ENCODE measurements around the gene ABAT.

The ABAT gene

DNA sequence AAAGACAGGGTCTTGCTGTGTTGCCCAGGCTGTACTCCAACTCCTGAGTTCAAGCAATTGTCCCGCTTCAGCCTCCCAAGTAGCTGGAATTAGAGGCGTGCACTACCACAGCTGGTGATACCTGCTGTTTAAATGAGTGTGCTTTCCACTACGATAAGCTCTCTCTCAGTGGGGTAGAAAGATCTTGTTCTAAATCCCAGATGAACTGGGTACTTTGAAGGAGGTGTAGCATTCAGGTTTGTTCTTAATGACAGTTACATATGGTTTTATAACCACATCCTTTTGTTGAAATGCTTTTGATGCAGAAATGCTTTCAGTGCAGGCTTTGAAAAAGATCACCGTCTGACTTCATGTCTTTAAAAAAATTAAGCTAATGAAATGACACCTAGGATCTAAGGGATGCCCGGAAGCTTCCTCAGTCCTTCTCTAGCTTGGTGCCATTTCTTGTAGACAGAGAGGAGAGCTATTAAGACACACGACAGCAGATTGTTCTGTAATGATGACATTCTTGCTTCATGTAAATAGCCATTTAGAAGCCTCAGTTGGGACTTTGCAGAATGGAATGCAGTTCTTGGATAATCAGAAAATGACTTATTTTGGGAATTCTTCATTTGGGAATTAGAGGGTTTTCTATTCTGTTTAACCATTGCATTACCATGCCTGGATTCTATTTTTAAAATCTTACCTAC, 142.7 kb downstream of the ABAT start:
- H4K20me1 ChIP-seq (ENCODE audit: insufficient read depth, low read length): no peaks in the 10 kb centered on the region
- TF ChIP-seq, protein P1, sequence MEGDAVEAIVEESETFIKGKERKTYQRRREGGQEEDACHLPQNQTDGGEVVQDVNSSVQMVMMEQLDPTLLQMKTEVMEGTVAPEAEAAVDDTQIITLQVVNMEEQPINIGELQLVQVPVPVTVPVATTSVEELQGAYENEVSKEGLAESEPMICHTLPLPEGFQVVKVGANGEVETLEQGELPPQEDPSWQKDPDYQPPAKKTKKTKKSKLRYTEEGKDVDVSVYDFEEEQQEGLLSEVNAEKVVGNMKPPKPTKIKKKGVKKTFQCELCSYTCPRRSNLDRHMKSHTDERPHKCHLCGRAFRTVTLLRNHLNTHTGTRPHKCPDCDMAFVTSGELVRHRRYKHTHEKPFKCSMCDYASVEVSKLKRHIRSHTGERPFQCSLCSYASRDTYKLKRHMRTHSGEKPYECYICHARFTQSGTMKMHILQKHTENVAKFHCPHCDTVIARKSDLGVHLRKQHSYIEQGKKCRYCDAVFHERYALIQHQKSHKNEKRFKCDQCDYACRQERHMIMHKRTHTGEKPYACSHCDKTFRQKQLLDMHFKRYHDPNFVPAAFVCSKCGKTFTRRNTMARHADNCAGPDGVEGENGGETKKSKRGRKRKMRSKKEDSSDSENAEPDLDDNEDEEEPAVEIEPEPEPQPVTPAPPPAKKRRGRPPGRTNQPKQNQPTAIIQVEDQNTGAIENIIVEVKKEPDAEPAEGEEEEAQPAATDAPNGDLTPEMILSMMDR (IDR thresholded peaks at IDR 0.05; ENCODE audit: low read depth, low read length): no peak
- no peak for TF ChIP-seq EZH2phosphoT487 (IDR thresholded peaks at IDR 0.05; ENCODE audit: low read depth)
- H3K79me2 ChIP-seq (ENCODE audit: low read length): peaks cover 42% of the 10 kb centered on the region
- peak overlapping the region; percentile 7; the same call in 1 of the 2 replicates for H3K27ac ChIP-seq (ENCODE audit: low read length)
- H3K27me3 ChIP-seq (ENCODE audit: low read depth, low read length): no peaks in the 10 kb centered on the region
- peaks cover 63% of the 10 kb centered on the region for H3K4me1 ChIP-seq (ENCODE audit: low read length)
- H3K9ac ChIP-seq (ENCODE audit: low read length): no peak overlapping the region
- H3K36me3 ChIP-seq (replicated peaks; ENCODE audit: low read depth, low read length): peaks cover 63% of the 10 kb centered on the region
- no peak overlapping the region for H3K4me2 ChIP-seq (ENCODE audit: low read length)
- no peak overlapping the region for H2AFZ ChIP-seq (ENCODE audit: low read depth, low read length)
- no peaks in the 10 kb centered on the region for H3K9me3 ChIP-seq (ENCODE audit: insufficient read depth, low read length)
- H3K4me3 ChIP-seq (ENCODE audit: low read length): no peak overlapping the region

DNA sequence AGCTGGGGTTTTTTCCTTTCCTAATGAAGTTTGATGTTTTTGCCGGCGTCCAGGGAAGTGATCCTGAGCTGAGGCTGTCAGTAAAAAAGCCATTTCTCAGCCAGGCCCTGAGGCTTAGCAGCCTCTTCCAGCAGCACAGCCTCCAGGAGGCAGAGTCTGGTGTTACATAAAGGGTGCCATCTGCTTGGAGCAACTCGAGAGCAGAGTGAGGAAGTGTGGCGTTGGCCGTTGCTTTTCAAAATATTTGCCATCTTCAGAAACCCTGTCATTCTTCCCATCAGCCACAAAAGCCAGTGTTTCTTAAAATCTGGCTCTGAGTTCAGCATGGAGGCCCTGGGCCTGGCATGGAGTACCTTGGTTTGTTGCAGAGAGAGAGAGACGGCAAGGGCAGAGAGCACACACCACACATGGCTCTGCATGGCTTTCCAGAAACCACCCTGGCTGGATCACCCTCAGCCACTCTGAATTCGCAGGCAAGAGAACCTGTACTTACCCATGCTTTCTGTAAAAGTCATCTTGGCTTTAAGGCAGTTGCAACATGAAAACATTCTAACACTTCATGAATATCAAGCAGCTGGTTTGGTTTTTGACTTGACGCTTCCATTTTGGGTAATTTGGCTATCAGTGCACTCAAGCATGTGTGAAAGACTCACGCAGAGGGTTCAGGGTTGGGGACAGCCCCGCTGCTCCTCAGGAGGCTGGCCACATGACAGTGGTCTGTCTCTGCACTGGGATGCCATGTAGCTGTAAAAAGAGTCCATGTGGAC, 144.3 kb downstream of the ABAT start:
- H3K4me2 ChIP-seq (ENCODE audit: low read length): peak overlapping the region; percentile 59
- H3K4me3 ChIP-seq (ENCODE audit: low read length): peak overlapping the region; percentile 29; the same call in 1 of the 2 replicates
- peak overlapping the region; percentile 95 for H3K27ac ChIP-seq (ENCODE audit: low read length)
- no peaks in the 10 kb centered on the region for H3K9me3 ChIP-seq (ENCODE audit: insufficient read depth, low read length)
- H3K9ac ChIP-seq (ENCODE audit: low read length): peak overlapping the region; percentile 49
- no peaks in the 10 kb centered on the region for H3K27me3 ChIP-seq (ENCODE audit: low read depth, low read length)
- no peaks in the 10 kb centered on the region for H4K20me1 ChIP-seq (ENCODE audit: insufficient read depth, low read length)
- peaks cover 35% of the 10 kb centered on the region for H3K79me2 ChIP-seq (ENCODE audit: low read length)
- no peak overlapping the region for H2AFZ ChIP-seq (ENCODE audit: low read depth, low read length)
- peaks cover 52% of the 10 kb centered on the region for H3K4me1 ChIP-seq (ENCODE audit: low read length)
- TF ChIP-seq, protein P1 (IDR thresholded peaks at IDR 0.05; ENCODE audit: low read depth, low read length): 0 out of 2 replicates have a peak, but pooled peaks have one; percentile 4
- no peak for TF ChIP-seq EZH2phosphoT487 (IDR thresholded peaks at IDR 0.05; ENCODE audit: low read depth)
- peaks cover 65% of the 10 kb centered on the region for H3K36me3 ChIP-seq (replicated peaks; ENCODE audit: low read depth, low read length)

DNA sequence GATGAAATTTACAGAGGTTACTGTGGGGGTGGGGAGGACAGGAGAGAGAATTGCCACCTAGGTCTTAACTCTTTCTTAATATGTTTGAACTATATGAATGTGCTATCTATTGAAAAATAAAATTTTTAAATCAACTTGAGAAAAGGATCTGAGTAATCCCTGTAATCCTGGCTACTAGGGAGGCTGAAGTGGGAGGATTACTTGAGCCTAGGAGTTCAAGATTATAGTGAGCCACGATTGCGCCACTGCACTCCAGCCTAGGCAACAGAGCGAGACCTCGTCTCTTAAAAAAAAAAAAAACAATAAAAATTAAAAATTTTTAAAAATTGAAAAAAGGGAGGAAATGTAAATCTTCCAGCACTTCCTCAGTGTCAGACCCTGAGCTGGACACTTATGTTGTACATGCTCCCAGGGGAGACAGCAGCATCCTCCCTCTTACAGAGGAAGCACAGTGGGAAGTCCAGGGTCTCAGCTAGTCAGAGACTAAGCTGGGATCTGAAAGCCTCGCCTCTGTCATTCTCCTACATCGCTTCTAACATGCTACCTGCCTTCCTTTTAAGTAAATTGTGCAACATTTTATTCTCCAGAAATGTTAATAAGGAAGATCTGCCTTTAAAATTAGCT, 145.1 kb downstream of the ABAT start:
- peaks cover 44% of the 10 kb centered on the region for H3K4me1 ChIP-seq (ENCODE audit: low read length)
- H3K9me3 ChIP-seq (ENCODE audit: insufficient read depth, low read length): no peaks in the 10 kb centered on the region
- H2AFZ ChIP-seq (ENCODE audit: low read depth, low read length): no peak overlapping the region
- peaks cover 31% of the 10 kb centered on the region for H3K79me2 ChIP-seq (ENCODE audit: low read length)
- H3K36me3 ChIP-seq (replicated peaks; ENCODE audit: low read depth, low read length): peaks cover 67% of the 10 kb centered on the region
- no peaks in the 10 kb centered on the region for H3K27me3 ChIP-seq (ENCODE audit: low read depth, low read length)
- peak overlapping the region; percentile 95 for H3K27ac ChIP-seq (ENCODE audit: low read length)
- H4K20me1 ChIP-seq (ENCODE audit: insufficient read depth, low read length): no peaks in the 10 kb centered on the region
- H3K4me2 ChIP-seq (ENCODE audit: low read length): peak overlapping the region; percentile 59
- no peak overlapping the region for H3K4me3 ChIP-seq (ENCODE audit: low read length)
- TF ChIP-seq, protein P1 (IDR thresholded peaks at IDR 0.05; ENCODE audit: low read depth, low read length): no peak
- TF ChIP-seq EZH2phosphoT487 (IDR thresholded peaks at IDR 0.05; ENCODE audit: low read depth): no peak
- peak overlapping the region; percentile 28; the same call in 1 of the 2 replicates for H3K9ac ChIP-seq (ENCODE audit: low read length)

DNA sequence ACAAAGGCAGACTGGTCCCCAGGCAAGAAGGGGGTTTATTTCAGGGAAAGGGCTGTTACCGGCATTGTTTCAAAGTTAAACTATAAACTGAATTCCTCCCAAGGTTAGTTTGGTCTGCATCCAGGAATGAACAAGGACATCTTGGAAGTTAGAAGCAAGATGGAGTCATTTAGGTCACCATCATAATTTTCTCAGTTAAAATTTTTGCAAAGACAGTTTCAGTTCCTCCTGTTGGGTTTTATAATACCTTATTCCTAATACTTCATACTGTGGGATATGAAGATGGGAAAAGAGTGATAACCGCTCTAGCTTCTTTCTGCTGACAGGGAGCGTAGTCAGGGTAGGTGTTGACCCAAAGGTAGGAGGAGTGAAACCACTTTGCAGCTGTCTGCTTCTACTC, 148.0 kb downstream of the ABAT start:
- H3K4me3 ChIP-seq (ENCODE audit: low read length): no peak overlapping the region
- no peaks in the 10 kb centered on the region for H4K20me1 ChIP-seq (ENCODE audit: insufficient read depth, low read length)
- no peaks in the 10 kb centered on the region for H3K9me3 ChIP-seq (ENCODE audit: insufficient read depth, low read length)
- H3K79me2 ChIP-seq (ENCODE audit: low read length): peaks cover 28% of the 10 kb centered on the region
- peak overlapping the region; percentile 17 for H3K27ac ChIP-seq (ENCODE audit: low read length)
- no peak for TF ChIP-seq EZH2phosphoT487 (IDR thresholded peaks at IDR 0.05; ENCODE audit: low read depth)
- no peak overlapping the region for H3K9ac ChIP-seq (ENCODE audit: low read length)
- no peak overlapping the region for H2AFZ ChIP-seq (ENCODE audit: low read depth, low read length)
- peaks cover 54% of the 10 kb centered on the region for H3K4me1 ChIP-seq (ENCODE audit: low read length)
- peaks cover 65% of the 10 kb centered on the region for H3K36me3 ChIP-seq (replicated peaks; ENCODE audit: low read depth, low read length)
- H3K4me2 ChIP-seq (ENCODE audit: low read length): no peak overlapping the region
- no peaks in the 10 kb centered on the region for H3K27me3 ChIP-seq (ENCODE audit: low read depth, low read length)
